Islet precursor cell (in vitro differentiated cells): ENCODE data around the gene CCNE1.

ENCODE experiments used
- DNase-seq: peaks from one replicate; pipeline ENCODE4 v3.0.0-alpha.2; 2018

The CCNE1 gene

DNA sequence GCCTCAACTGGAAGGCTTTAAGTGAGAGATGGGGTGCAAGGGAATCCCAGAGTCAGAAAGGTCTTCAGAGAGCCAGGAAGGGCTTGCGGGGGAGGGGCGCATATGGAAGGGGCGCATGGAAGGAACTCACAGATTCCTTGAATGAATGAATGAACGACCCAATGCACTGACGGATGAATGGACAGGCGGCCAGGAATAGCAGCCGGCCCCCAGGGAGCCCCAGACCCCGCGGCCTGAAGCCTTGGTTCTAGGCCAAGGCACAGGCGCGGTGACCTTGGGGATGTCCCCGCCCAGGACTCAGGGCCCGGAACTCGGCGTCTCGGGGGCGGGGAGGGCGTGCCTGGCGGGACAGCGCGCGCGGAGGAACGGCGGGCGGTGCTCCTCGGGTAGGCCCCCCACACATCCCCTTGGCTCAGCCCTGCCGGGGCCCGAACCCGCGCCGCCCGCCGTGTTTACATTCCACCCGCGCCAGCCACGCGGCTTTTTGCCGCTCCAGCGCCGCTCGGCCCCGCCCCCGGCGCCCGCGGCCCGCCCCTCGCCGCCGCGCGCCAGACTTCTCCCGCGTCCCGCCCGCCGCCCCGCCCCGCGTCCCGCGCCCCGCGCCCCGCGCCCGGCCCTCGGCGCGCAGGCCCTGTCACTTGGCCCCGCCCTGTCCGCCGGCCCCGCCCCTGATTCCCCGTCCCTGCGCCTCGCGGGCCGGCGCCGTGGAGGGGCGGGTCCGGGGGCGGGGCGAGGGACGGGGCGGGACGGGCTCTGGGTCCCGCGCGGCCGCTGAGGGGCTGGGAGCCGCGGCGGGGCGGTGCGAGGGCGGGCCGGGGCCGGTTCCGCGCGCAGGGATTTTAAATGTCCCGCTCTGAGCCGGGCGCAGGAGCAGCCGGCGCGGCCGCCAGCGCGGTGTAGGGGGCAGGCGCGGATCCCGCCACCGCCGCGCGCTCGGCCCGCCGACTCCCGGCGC, at the start of gene CCNE1:
CCNE1 (plus strand) TSS at position 867 of the 955 bp plus-strand sequence. CDS start 565 bp downstream, outside the sequence.
- DNase-seq: peak; percentile 90

DNA sequence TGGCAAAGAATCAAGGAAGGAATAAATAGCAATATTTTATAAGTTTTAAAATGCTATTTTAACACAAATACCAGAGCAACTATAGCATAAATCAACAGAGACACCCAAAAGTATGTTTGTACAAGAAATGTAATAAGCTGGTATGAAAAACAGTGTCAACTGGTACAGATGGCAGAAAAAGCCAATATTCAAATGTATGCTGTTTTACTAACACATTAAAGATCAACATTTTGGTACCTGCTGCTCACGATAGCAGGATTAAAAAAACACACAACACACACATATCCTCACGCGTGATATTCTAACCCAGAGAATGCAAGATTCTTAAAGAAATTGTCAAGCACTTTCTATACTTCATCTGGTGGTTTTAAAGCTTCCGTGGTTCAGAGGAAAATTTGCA, 48.6 kb upstream of the CCNE1 start:
- DNase-seq: no peak

DNA sequence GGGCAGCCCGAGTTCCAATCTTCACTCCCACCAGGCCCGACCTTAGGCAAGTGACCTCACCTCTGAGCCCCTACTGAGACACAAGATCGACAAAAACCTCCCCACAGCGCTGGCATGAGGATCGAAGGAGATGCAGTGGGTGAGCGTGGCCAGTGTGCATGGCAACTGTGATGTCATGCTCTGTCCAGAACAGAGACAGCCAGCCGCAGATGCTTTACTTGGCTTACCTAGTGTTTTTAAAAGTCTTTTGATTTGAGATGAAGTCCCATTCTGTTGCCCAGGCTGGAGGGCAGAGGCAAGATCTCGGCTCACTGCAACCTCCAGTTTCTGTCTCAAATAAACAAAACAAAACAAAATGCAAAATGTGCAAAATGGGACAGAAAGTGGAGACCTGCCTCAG, 47.4 kb upstream of the CCNE1 start:
- DNase-seq: no peak

DNA sequence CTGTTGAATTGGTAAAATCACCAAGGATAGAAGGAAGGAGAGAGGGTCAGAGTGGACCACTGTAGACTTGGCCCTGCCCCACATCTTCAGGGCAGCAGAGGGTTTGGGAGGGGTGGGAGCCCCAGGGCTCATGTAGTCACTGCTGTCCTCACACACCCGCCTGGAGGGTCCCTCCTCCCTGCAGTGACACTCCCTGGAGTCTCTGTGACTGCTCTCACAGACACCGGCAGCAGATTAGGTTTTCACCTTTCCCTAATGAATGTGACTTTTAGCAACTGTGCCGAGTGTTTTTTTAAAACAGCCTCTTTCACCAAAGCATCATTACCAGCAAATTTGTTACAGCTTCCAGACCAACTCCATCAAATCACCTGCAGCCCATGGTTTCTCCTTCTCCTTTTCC, 45.7 kb upstream of the CCNE1 start:
- DNase-seq: no peak

DNA sequence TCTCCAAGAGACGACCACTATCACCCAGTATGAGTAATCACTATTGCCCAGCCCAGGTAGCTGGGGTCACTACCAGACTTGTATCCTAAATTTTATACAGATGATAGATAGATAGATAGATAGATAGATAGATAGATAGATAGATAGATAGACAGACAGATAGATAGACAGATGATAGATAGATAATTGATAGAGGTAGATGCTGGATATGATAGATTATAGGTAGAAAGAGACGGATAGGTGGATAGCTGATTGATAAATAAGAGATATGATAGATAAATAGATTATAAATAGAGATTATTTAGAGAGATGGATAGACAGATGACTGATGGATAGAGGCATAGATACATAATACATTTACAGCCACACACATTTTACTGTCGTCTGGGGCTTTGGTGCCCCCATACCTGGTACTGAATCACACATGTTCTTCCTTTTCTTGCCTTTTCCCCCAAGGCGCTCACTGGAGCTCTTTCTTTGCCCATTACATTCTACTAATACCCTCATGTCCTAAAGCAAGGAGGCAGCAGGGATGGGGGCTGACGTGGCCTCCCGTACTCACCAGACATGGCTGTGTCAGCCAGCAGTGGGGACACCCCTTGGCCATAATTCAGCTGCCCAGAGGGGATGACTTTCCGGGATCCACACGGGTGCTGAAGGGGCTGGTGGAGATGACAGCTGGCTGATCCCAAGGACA, 44.6 kb upstream of the CCNE1 start:
- no peak for DNase-seq

DNA sequence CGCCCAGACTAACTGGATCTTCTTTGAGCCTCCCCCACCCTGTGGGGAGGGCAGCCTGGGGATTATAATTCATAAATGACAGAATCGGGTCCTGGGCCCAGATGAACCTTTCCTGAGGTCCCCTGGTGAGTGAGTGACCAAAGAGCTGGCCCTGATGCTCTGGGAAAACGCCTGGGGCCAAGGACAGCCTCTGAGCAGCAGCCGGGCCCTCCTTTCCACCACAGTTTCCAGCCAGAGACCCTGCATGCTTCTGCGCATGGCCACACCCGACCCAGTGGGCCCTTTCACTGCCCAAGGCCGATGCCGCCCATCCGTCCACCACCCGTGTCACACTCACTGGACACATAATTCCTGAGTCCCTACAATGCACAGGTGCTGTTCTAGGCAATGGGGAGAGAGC, 43.6 kb upstream of the CCNE1 start:
- no peak for DNase-seq

DNA sequence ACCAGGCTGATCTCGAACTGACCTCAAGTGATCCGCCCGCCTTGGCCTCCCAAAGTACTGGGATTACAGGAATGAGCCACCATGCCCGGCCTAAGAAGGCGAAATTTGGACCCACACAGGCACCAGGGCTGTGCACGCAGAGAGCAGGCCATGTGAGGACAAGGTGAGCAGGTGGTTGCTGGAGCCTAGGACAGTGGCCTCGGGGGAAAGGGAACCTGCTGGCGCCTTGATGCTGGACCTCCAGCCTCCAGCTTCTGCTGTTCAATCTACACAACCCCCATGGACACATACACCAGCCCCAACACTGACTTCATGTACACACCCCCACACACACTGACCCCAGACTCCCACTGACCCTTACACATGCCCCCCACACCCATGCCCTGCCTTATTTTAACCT, 41.8 kb upstream of the CCNE1 start:
- no peak for DNase-seq

DNA sequence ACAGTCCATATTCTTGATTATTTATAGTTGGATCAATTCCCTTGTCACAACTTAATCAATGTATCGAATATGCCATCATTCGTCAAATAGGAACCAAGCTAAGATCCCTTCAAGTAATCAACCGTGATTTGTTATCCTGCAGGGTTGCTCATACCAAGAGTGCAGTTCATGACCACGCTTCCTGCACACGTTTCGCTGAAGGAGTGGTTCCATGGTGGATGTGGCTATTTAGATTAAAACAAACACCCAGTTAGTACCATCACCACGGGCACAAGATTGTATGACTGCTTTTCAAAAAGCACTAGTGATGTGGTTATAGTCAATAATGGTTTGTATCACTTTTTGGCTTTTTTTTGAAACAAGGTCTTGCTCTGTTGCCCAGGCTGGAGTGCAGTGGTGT, 41.1 kb upstream of the CCNE1 start:
- no peak for DNase-seq

DNA sequence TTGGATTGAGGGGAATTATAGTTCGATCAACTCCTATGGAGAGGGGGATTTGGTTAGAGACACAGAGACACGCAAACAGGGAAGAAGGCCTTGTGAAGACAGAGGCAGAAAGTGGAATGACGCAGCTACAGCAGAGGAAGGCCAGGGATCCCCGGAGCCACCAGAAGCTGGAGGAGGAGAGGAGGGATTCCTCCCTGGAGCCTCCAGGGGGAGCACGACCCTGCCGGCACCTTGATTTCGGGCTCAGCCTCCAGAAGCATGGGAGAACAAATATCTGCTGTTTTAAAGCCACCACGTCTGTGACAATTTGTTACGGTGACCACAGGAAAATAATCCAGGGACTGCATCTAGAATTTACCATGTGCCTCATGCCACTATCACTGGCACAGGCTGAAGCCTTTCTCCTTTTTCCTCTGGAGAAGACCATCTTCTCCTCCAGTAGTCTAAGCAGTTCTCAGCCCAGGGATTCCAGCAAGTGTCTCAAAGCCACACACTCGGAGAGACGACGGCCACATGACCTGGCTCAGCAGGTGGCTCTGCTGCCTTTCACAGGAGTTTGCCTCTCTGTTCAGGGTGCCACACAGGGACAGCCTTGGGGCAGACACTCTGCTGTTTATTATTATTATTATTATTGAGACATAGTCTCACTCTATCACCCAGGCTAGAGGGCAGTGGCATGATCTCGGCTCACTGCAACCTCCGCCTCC, 39.9 kb upstream of the CCNE1 start:
- peak; percentile 84 for DNase-seq

DNA sequence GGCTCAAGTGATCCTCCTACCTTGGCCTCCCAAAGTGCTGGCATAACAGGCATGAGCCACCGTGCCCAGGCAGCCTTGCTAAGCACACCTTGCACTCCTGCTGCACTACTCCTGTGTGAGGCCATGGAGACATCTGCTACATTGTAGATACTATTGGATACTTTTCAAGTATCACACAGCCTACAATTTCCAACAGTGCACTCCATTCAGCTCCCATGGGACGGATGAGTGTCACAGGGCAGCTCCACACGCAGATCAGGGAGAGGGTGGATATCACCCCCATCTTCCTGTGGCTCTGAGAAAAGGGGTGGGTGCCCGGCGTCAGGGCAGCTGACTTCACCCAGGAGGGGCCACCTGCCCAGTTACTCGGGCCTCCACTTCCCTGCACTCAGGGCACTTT, 39.1 kb upstream of the CCNE1 start:
- DNase-seq: no peak

DNA sequence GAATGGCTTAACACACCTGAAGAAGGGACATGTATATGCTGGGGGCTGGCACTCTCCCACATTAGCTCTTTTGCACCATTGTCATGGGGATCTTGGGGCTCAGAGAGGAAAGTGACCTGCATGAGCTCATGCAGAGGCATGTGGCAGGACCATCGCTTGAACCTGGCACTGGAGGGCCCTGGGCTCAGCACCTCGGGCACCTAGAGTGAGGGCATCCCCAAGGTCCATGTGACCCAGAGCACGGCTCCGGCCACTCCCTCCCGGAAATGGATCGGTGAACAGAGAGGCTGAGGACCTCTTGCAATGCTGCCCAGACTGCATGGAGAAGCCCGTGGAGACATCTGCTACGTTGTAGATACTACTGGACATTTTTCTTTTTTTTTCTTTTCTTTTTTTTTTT, 38.6 kb upstream of the CCNE1 start:
- DNase-seq: no peak

DNA sequence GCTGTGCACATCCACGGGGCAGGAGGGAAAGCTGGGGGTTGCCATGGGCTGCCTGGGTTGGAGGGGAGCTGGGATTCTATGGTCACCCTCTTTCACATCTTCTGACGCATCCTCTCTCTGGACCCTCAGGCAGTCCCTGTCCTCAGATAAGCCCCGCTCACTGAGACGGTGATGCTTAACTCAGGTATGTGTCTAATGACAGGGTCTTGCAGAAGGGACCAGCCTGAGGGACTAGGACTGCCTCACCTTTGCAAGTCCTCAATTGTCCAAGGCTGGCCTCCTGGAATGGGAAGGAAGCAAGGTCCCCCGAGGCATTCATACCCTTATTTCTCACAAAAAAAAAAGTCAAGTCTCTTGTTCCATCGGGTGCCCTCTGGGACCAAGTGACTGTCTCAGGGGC, 37.7 kb upstream of the CCNE1 start:
- peak; percentile 90 for DNase-seq

DNA sequence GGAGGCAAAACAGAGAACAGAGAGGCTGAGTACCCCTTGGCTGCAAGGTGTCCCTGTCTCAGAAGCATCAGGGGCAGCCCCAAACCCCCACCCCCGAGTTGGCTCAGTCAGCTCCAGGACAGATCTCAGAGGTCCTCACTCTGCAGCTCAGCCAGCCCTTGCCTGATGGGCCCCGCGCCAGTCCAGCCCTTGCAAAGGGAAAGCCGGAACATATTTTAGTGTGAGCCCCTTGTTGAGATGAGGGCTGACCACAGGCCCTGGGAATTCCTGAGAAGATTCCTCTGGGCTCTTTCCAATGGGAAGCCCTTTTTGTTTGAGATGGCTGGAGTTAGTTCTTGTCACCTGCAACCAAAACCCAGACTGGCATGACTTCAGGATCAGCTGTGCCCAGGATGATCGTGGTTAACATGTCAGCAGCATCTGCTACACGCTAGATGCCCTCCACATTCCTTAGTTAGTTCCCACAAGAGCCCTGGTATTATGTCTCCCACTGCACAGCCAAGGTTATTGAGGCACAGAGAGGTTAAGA, 33.9 kb upstream of the CCNE1 start:
- DNase-seq: no peak

DNA sequence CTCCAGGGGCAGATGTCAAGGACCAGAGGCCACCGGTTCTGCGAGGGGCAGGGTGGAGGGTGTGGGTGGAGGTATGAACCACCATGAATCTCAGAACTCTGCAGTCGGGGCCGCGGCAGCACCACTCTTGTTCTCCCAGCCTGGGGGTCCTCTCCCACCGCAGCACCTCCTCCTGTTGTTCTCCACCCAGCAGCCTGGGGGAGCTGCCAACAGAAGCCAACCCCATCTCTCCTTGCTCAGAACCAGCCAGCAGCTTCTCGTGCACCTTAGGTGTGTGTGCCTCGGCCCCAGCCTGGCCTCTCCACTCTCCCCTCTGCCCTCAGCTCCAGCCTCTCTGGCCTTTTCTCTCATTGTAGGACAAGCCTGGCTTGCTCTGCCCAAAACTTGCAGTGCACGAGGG, 31.9 kb upstream of the CCNE1 start:
- DNase-seq: no peak

DNA sequence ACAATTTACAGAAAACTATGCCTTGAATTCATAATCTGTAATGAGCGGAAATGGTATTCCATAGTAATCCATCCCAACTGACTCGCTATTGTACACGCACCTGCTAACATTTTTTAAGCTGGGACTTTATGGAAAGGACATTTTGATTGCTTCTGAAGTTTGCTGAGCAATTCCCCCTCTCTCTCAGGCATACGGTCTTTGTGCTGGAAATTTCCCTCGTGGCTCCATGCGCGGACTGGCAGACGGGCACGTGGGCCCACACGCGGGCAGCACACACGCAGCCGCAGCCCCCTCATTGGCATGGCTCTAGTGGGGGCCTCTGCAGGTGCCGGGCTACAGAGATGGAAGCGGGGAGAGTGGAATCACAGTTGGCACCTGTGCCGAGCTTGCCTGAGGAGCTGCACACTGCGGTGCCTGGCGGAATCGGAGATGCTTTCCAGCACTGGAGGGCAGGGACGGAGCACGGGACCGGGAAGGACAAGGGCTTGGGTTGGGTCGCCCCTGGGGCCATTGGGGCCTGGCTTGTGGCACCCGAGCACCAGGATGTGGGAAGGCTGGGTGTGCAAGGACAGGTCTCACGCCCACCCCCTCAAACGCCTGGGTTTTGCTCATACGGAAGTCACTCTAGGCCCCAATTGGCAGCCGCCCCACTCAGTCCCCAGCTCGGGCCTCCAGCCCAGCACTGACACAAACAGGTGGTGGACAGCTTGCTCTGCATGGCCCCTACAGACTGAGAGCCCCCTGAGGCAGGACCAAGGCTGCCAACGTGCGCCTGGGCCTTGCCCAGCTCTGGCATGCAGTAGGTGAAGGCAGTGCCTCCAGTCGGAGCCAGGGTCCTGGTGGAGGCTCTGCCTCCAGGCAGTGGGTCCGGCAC, 30.2 kb upstream of the CCNE1 start:
- no peak for DNase-seq

DNA sequence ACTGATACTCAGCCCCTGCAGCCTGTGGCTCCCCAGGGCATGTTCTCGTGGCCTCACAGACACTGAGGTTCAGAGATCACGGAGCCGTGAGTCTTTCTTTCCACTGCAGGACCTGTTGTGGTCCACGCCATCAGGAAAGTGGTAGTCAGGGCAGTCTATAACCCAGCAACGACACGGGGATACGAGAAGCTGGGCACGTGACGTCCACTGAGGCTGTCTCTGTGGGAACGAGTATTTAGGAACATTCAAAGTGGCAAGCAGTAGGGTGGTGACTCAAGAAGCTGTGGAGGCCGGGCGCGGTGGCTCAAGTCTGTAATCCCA, 29.6 kb upstream of the CCNE1 start:
- no peak for DNase-seq

DNA sequence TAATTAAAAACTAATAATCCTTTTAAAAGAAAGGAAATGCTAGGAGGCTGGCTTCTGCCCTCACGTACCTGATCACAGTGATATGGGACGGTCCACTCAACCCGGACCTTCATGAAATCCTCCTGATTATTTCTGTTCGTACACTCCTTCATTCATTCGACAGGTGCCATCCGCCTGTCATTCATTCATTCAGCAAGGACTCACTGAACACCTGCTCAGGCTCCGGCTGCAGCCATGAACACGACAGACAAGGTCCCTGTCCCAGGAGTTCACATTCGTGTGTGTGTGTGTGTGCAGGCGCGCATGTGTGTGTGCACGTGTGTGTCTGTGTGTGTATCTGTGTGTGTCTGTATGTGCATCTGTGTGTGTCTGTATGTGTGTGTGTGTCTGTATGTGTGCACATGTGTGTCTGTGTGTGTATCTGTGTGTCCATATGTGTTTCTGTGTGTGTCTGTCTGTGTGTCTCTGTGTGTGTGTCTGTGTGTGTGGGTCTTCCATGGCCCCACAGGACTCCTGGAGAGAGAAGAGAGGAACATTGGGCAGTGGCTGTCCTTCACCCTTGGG, 28.1 kb upstream of the CCNE1 start:
- DNase-seq: no peak

DNA sequence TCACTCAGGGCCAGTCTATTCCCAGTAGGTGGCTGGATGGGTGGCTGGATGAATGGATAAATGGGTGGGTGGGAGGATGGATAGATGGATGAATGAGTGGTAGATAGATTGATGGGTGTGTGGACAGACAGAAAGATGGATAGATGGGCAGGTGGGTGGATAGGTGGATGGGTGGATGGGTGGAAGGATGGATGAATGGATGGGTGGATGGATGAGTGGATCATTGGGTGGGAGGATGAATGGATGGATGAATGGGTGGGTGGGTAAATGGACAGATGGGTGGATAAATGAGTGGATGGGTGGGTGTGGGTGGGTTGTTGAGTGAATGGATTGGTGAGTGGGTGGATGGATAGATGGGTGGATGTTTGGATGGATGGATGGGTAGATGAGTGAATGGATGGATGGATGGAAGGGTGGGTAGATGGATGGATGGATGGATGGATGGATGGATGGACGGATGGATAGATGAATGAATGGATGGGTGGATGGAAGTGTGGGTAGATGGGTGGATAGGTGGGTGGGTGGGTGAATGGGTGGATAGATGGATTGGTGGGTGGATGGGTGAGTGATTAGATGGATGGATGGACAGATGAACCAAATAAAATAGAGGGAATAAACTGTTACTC, 27.1 kb upstream of the CCNE1 start:
- no peak for DNase-seq

DNA sequence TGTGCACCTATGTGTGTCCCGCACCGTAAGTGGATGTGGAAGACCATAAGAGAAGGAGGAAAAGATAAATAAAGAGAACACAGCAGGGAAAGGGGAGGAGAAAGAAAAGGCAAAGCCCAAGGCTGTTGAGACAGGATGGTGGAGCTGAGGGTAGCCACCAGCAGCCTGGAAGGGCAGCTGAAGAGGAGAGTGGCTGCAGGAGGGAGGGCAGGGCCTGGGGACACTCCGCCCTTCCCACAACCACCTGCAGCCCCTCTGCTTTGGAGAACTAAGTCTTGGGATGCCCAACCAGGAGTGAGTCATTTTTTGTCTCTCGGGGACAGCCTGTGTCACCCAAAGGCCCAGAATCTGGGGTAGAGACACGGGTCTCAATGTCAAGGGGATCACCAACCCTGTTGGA, 26.4 kb upstream of the CCNE1 start:
- DNase-seq: no peak

DNA sequence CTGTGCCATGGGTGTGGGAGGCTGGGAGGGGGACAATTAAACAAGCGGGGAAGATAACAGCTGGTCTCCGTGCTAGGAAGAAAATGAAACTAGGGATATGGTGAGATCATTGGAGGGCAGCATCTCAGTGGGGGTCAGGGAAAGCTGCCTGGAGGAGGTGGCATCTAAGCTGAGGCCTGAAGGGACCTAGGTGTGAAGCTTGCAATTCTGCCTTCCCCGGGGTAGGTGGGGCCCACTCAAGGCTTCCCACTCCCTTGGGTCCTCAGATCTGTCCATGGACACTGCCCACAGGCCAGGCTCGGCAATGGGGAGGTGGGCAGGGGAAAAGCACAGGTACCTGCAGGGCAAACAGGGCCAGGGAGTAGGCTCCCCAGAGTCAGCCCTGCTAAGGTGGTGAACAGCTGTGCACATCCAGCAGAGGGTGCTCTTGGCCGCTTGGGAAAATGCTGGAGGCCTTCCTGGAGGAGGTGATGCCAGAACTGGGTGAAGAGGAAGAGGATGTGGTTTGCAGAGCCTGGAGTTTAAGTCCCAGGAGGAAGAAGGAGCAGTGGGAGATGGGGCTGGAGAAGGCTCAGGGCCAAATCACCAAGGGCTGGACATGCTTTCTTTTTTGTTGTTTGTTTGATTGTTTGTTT, 25.7 kb upstream of the CCNE1 start:
- DNase-seq: no peak

DNA sequence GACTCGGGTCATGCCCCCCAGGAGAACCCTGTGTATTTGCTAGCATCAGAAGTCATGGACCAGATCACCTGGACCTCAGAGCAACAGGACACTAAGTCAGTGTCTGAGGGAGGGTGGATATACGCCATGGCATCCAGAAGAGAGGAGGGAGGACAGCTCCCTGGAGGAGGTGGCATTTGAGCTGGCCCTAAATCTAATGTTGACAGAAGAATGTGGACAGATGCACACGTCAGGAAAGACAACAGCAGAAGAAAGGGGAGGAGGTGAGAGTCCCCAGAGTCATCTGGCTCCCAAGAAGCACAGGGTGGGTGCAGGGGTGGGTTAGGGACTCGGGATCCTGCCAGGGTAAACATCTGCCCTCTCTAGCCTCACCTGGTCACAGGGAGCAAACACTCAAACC, 24.5 kb upstream of the CCNE1 start:
- no peak for DNase-seq
